GM18499 (cell line): Measurements from ENCODE around the gene MRTFB.

ENCODE experiments used
- ATAC-seq: cut with Tn5 transposase; IDR thresholded peaks from one replicate; pipeline ENCODE4 v1.9.1; 2021; ENCODE audit warnings: moderate number of reproducible peaks; ENCODE audit not compliant: insufficient read depth, unreplicated experiment

MRTFB gene

GRCh38 chr16:14125708-14126107 lies 54.6 kb downstream of the MRTFB start:
- no peak for ATAC-seq

GRCh38 chr16:14128097-14128496 lies 57.0 kb downstream of the MRTFB start:
- no peak for ATAC-seq

- no peak for ATAC-seq
Observed at GRCh38 chr16:14129502-14129901, 58.4 kb downstream of the MRTFB start.

- no peak for ATAC-seq
Observed at GRCh38 chr16:14131774-14132695, 60.9 kb downstream of the MRTFB start.

- ATAC-seq: no peak
Observed at GRCh38 chr16:14132696-14133048, 61.6 kb downstream of the MRTFB start.

- no peak for ATAC-seq
Observed at GRCh38 chr16:14133907-14134306, 62.8 kb downstream of the MRTFB start.

GRCh38 chr16:14135704-14136103 lies 64.6 kb downstream of the MRTFB start:
- no peak for ATAC-seq

GRCh38 chr16:14139872-14140271 lies 68.8 kb downstream of the MRTFB start:
- no peak for ATAC-seq

GRCh38 chr16:14140923-14141322 lies 69.8 kb downstream of the MRTFB start:
- ATAC-seq: no peak

GRCh38 chr16:14146445-14146844 lies 75.3 kb downstream of the MRTFB start:
- ATAC-seq: no peak

GRCh38 chr16:14148016-14148415 lies 76.9 kb downstream of the MRTFB start:
- ATAC-seq: no peak

GRCh38 chr16:14148569-14148968 lies 77.5 kb downstream of the MRTFB start:
- no peak for ATAC-seq

GRCh38 chr16:14150796-14151195 lies 79.7 kb downstream of the MRTFB start:
- no peak for ATAC-seq

- no peak for ATAC-seq
Observed at GRCh38 chr16:14151256-14152030, 80.3 kb downstream of the MRTFB start.

GRCh38 chr16:14155572-14156190 lies 84.6 kb downstream of the MRTFB start:
- no peak for ATAC-seq

- no peak for ATAC-seq
Observed at GRCh38 chr16:14164916-14165662, 94.0 kb downstream of the MRTFB start.

- ATAC-seq: no peak
Observed at GRCh38 chr16:14168146-14168545, 97.0 kb downstream of the MRTFB start.

- ATAC-seq: no peak
Observed at GRCh38 chr16:14172200-14172809, 101.2 kb downstream of the MRTFB start.

- no peak for ATAC-seq
Observed at GRCh38 chr16:14175086-14175485, 104.0 kb downstream of the MRTFB start.

GRCh38 chr16:14177704-14178103 lies 106.6 kb downstream of the MRTFB start:
- no peak for ATAC-seq
